HG03521 (cell line): ENCODE results near the gene PWP2.
A peak's percentile ranks its signal among the peaks of the same experiment; 100 is the strongest.
"Not testable (repeated sequence)": the region's sequence is repeated elsewhere in the genome, so short reads cannot be mapped to it uniquely, and the experiment has no call there.

Experiments
- ATAC-seq: cut with Tn5 transposase; IDR thresholded peaks from one replicate; pipeline ENCODE4 v1.9.1; 2021; ENCODE audit warnings: mild to moderate bottlenecking, moderate library complexity; ENCODE audit not compliant: unreplicated experiment

The PWP2 gene

DNA sequence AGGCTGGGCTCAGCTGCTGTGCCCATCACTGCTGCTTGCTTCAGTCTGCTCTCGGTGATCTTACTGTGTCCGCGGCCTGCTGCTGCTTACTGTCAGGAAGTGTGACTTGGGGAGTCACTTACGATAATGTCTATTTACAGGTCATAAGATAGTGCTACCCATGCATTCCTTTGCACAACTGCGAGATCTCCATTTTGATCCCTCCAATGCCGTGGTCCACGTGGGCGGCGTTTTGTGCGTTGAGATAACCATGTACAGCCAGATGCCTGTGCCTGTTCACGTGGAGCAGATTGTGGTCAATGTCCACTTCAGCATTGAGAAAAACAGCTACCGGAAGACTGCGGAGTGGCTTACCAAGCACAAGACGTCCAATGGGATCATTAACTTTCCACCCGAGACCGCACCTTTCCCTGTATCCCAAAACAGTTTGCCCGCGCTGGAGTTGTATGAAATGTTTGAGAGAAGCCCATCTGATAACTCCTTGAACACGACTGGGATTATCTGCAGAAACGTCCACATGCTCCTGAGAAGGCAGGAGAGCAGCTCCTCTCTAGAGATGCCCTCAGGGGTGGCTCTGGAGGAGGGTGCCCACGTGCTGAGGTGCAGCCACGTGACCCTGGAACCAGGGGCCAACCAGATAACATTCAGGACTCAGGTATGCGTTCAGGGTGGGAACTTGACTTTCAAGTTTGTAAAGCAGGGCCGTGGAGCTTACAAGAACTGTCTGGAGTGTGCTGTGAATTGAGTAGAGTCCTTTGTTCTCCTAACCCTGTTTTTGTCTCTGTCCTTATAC, 24.4 kb upstream of the PWP2 start:
- no peak for ATAC-seq

- ATAC-seq, result no peak
Observed at GRCh38 chr21:44083631-44084291, 23.4 kb upstream of the PWP2 start.

- ATAC-seq, result no peak
Observed at GRCh38 chr21:44084496-44085241, 22.5 kb upstream of the PWP2 start.

DNA sequence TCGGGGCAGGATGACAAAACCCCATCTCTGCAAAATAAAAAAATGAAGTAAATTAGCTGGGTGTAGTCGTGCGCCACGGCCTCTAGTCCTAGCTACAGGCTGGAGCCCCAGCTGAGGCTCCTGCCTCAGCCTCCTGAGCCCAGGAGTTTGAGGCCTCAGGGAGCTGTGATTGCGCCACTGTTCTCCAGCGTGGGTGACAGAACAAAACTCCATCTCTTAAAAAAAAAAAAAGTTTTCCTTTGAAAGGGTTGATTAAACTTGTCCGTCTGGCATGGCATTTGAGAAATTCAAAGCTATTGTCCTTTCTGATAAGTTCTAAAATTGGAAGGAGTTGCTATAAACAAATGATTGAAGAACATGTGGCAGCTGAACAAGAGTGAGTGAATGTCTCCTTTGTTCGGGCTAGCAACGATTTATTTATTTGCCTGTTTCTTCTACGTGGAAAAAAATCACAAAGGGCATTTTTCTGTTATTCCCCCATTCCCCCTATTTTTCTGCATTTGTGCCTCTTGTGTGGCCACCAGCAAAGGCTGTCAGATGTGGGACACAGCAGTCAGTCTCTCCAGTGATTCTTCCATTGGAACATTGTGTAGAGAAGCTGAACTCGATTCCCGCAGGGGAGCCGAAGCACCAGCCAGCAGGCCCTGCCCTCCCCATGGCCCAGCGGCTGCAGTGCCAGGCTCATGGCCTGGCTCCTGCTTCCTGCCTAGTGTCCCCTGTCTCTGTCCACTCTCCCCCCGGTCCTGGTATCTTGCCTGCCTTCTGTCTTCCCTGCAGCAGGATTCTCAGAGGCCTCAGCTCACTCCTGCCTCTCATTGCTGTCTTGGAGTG, 21.5 kb upstream of the PWP2 start:
- no peak for ATAC-seq

DNA sequence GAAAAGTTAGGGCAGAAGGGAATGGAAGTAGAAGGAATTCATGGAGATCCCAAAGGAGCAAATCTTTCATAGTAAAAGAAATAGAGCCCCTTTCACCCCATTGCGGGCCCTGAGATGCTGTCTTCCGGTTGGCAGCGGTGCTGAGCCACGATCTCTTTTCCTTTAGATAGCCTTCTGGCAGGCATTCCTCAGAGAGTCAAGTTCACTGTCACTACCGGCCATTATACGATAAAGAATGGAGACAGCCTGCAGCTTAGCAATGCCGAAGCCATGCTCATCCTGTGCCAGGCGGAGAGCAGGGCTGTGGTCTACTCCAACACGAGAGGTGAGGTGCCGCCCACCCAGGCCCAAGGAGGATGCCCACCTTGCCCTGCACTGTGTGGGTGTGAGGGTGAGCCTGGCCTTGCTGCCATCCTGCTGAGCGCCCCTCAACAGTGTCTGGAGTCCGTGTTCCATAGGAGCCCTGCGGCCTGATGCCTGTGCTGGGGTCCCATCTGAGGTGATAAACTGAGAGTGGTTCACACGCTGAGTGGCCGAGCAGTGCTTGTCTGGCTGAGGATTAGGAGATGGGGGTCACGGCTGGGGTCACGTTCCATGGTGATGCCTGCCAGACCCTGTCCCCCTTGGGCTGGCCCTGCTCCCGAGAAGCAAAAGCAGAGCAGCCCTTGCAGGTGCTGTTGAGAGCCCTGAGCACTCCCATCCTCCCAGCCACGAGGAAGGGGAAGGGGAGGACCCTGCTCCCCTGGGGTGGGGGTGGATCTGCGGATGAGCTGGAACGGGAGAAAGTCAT, 20.4 kb upstream of the PWP2 start:
- ATAC-seq, result no peak

DNA sequence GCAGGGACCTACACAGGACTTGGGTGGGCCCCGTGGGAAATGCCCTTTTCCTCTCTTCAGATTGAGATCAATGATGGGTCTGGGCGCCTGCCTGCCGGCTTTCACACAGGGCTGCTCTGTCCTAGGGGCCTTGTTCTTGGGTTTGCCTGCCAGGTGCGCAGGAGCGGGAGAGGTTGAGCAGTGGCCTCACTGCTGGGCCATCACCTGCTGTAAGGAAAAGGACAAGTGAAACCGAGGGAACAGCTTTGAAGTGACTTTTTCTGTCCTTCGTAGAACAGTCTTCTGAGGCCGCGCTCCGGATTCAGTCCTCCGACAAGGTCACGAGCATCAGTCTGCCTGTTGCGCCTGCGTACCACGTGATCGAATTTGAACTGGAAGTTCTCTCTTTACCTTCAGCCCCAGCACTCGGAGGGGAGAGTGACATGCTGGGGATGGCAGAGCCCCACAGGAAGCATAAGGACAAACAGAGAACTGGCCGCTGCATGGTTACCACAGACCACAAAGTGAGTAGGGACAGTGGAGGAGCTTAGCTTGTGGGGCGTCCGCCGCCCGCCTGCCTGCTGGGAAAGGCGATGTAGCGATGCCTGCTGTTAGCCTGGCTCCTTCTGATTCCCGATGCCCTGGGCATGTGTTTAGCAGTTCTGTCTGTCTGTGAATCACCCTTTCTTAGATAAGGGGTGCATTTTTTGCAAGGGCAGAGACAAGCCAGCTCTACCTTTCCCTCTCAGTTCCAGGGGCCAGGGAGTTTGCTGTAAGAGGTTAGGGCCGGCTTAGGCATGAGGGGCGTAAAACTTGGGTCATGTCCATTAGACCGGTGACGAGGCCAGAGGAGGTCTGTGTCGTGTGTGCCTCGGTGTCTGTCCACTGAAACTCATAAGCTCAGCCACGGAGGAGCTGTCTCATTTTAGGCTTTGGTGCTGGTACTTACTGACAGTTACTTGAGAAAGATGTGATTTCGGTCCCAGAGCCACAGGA, 19.5 kb upstream of the PWP2 start:
- no peak for ATAC-seq

- no peak for ATAC-seq
Observed at GRCh38 chr21:44088401-44088780, 18.8 kb upstream of the PWP2 start.

DNA sequence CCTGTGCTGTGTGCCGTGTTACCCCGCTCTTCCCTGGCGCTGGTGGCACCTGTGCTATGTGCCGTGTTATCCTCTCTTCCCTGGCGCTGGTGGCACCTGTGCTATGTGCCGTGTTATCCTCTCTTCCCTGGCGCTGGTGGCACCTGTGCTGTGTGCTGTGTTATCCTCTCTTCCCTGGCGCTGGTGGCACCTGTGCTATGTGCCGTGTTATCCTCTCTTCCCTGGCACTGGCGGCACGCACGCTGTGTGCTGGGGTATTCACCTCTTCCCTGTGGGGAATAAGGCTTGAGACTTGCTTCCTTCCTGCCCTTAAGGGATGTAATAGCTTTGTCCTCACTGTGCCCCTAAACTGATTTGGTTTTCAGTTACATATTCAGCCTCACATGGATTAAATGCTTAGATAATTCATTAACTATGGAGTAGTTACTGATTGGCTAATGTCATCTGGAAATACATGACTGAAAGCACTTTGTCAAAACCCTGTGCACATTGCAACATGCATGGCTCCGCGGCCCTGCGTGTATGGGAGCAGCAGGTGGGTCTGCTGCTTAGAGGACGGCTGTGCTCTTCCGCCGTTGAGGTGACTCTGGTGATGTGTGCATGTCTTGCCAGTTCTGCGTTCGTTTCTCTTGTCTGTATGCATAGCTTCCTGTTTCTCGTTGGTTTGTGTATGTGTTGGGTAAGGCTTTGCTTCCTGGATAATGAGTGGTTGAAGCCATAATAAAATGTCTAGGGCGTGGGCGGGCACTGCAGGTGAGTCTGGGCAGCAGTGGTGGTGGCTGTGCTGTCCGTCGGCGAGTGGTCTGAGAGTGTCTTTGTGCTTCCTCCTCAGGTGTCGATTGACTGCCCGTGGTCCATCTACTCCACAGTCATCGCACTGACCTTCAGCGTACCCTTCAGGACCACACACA, 17.9 kb upstream of the PWP2 start:
- no peak for ATAC-seq

- ATAC-seq, result no peak
Observed at GRCh38 chr21:44090325-44090724, 16.9 kb upstream of the PWP2 start.

- ATAC-seq, result no peak
Observed at GRCh38 chr21:44092211-44092610, 15.0 kb upstream of the PWP2 start.

- ATAC-seq, result no peak
Observed at GRCh38 chr21:44093761-44094160, 13.4 kb upstream of the PWP2 start.

- no peak for ATAC-seq
Observed at GRCh38 chr21:44094832-44095231, 12.4 kb upstream of the PWP2 start.

- not testable (repeated sequence) for ATAC-seq
Observed at GRCh38 chr21:44098507-44098906, 8.7 kb upstream of the PWP2 start.

DNA sequence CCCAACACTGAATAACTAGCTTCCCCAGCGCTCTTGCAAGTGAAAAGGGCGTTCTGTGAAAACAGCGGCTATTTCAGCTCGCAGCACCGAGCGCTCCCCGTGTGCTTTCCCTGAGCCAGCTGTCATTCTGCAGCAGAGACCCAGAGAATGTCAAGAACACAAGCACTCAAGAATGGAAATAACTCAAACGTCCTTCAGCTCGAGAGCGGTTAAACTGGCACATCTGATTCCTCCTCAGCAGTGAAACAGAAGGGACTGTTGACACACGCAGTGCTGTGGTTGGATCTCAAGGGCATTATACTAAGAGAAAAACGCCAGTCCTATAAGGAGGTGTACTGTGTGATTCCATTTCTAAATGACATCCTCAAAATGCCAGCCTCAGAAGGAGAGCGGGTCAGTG, 8.2 kb upstream of the PWP2 start:
- ATAC-seq, result not testable (repeated sequence)

GRCh38 chr21:44107589-44107988, 390 bp downstream of the PWP2 start:
- peak; percentile 7 for ATAC-seq

DNA sequence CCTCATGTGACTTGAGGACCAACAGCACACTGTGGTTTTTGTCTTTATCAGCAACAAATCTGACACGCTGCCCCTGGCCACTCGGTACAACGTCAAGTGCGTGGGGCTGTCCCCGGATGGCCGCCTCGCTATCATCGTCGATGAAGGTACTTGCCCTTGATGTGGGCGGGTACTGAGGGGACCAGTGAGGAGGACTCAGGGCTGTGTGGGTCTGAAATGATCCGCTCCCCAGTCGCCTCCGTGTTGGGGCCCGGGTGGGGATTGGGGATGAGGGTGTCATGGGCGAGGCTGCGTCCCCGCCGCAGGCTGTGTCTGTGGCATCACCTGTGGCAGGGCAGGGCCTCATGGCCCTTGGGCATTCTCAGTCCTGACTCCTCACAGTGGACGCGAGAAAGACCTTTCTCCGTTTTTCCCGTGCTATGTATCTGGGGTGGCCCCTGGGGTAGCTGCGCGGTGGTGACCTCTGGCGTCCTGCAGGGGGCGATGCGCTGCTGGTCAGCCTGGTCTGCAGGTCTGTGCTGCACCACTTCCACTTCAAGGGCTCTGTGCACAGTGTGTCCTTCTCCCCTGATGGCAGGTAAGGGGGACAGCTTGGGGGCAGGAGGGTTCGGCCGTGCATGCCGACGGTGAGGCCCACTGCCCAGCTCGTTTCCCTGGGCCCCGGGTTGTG, 6.6 kb downstream of the PWP2 start:
- not testable (repeated sequence) for ATAC-seq

- ATAC-seq, result not testable (repeated sequence)
Observed at GRCh38 chr21:44122131-44122530, 14.9 kb downstream of the PWP2 start.
